GM13977 (cell line): ENCODE measurements around the gene MMD2.

Source experiments
- DNase-seq: peaks from one replicate; pipeline ENCODE4 v3.0.0; 2012; ENCODE audit warnings: low spot score
- in situ Hi-C: fragments of 300-500 bp; cut with MboI; formaldehyde crosslinking; loops from one replicate; pipeline ENCODE4 v1.12.0; 2022; ENCODE audit warnings: low sequenced_read_pairs, low pct_unique_long_range_greater_than_20kb, mixed read lengths, inconsistent platforms; ENCODE audit not compliant: unreplicated experiment
- TF ChIP-seq, protein P1 (sequence below): IDR thresholded peaks from 2 replicates; pipeline ENCODE4 v1.5.1; 2012; ENCODE audit warnings: mild to moderate bottlenecking, control low read depth; ENCODE audit not compliant: insufficient read depth; ENCODE audit errors: extremely low read depth, missing control alignments

Gene MMD2, protein sequence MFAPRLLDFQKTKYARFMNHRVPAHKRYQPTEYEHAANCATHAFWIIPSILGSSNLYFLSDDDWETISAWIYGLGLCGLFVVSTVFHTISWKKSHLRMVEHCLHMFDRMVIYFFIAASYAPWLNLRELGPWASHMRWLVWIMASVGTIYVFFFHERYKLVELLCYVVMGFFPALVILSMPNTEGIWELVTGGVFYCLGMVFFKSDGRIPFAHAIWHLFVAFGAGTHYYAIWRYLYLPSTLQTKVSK

DNA sequence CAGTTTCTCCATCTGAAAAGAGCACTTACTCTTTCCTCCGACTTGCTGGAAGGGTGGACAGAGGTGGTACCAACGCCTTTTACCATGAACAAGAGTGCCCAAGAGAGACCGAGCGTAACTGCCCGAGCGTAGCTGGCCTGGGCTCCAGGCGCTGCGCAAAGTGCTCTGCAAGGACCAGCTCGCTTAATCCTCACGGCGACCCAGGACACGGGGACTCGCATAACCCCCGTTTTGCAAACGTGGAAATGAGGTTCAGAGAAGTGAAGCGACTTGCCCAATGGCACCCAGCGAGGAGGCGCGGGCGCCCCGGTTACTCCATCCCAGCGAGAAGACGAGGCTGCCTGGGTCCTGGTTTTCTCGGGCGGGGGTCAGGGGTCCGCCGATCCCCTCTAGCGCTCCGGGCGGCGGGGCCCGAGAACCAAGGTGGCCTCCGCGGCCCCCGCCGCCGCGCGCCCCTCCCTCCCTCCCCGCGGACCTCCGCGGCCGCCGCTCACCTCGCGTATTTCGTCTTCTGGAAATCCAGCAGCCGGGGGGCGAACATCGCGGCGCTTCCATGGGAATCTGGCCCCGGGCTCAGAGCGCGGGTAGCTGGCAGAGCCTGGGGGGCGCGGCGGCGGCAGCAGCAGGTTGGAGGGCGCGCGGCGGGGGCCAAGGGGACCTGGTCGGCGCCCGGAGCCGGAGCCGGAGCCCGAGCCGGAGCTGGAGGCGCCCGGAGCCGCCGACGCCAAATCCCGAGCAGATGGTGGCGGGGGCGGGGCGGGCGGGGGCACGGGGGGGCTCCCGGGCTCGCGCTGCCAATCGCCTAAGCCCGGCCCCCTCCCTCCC is at the start of gene MMD2:
TSS of gene MMD2 (minus strand) at position 711 of the 825 bp plus-strand sequence. CDS start at position 541, 170 bp downstream.
- no peak for DNase-seq
- TF ChIP-seq, protein P1, sequence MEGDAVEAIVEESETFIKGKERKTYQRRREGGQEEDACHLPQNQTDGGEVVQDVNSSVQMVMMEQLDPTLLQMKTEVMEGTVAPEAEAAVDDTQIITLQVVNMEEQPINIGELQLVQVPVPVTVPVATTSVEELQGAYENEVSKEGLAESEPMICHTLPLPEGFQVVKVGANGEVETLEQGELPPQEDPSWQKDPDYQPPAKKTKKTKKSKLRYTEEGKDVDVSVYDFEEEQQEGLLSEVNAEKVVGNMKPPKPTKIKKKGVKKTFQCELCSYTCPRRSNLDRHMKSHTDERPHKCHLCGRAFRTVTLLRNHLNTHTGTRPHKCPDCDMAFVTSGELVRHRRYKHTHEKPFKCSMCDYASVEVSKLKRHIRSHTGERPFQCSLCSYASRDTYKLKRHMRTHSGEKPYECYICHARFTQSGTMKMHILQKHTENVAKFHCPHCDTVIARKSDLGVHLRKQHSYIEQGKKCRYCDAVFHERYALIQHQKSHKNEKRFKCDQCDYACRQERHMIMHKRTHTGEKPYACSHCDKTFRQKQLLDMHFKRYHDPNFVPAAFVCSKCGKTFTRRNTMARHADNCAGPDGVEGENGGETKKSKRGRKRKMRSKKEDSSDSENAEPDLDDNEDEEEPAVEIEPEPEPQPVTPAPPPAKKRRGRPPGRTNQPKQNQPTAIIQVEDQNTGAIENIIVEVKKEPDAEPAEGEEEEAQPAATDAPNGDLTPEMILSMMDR = no peak
- in situ Hi-C loops = no loop called here

DNA sequence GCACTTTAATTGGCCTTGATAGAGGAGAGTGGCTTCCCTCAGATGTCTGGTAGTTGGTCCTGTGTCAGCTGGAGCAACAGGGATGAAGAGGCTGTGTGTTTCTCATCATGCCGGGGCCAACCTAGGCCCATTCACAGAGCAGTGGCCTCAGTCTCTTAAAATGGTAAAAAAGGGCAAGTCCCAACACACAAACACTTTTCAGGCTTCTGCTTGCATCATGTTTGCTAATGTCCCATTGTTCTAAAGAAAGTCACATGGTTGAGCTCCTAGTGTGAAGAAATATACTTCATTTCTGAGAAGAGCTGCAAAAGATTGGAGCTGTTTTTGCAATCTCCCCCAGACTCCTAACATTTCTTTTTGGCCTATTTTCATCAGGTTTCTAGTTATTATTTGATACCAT is 46.1 kb upstream of the MMD2 start:
- TF ChIP-seq, protein P1 = no peak
- in situ Hi-C loops = no loop called here
- DNase-seq = no peak

DNA sequence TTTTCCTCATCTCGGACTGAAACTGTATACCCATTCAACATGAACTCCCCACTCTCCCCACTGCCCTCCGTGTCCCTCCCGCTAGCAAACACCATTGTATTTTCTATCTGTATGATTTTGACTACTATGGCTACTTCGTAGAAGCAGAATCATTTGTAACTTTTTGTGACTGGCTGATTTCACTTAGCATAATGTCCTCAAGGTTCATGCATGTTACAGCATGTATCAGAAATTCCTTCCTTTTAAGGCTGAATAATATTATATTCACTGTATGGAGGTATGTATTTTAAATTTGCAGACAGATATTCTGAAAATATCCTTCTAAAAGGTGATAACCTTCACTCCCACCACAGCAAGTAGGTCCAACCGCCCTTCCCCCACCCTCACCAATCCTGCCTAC is 42.9 kb upstream of the MMD2 start:
- in situ Hi-C loops = no loop called here
- no peak for DNase-seq
- TF ChIP-seq, protein P1 = no peak

DNA sequence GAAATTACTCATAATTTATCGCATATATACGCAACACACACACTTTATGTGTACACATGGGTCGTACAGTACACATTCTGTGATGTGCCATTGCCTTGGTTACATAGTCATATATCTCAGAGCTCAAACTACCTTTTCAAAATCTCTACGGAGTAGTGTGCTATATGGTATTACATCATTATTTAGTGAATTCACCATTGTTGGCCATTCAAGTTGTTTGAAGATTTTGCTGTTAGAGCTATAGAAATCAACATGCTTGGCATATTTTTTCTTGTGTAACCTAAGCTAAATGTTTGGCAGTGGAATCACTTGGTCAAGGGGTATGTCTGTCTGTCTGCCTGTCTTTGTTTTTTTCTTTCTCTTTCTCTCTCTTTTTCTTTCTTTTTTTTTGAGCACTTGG is 42.0 kb upstream of the MMD2 start:
- in situ Hi-C loops = no loop called here
- DNase-seq = no peak
- TF ChIP-seq, protein P1 = no peak

DNA sequence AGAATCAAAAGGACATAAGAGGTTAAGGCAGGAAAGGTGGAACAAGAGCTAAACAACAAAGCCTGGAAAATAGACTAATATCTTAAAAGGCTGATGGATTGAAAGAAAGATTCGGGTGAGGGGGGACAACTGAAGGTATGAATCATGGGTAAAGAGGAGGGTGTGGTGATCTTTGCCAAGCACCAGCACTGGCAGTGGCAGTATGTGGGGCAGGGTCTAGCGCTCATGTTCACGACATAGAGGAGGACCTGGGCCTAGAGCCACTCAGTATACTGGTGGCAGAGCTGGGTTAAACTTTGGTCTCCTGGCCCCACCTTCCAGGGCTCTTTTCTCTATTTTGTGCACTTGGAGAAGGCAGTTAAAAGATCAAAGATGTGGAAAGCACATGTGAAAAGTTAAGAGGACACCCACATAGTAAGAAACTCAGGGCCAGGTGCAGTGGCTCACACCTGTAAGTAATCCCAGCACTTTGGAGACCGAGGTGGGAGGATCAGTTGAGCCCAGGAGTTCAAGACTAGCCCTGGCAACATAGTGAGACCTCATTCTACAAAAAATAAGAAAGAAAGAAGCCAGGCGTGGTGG is 40.5 kb upstream of the MMD2 start:
- no peak for DNase-seq
- in situ Hi-C loops = no loop called here
- TF ChIP-seq, protein P1 = no peak

DNA sequence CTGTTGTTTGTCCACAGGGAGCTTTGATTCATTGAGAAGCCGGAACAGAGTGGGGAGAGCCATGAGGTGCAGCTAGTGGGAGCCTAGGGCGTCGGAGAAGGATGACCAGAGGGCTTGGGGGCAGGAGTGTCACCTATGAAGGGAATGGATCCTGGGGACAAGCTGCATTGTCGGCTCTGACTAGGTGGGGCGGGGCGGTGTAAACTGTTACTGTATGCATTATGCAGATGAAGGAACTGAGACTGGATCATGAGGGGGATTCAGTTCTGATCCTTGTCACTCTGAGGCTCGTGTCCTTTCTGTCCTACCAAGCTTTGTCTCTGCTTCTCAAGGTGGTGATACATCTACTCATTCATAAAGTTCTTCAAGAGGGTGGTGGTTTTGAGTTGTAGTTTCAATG is 39.9 kb upstream of the MMD2 start:
- in situ Hi-C loops = no loop called here
- DNase-seq = no peak
- TF ChIP-seq, protein P1 = no peak
